ENCODE results near the gene DDX18. TPM values are rescaled to one million over a fixed set of nuclear protein-coding genes. Genes with fewer than 3 reads are reported as not detected.
A peak's percentile ranks its signal among the peaks of the same experiment; 100 is the strongest.

Gene DDX18
- polyA plus RNA-seq, 2 donors, result 13.7 to 22.0 TPM

DNA sequence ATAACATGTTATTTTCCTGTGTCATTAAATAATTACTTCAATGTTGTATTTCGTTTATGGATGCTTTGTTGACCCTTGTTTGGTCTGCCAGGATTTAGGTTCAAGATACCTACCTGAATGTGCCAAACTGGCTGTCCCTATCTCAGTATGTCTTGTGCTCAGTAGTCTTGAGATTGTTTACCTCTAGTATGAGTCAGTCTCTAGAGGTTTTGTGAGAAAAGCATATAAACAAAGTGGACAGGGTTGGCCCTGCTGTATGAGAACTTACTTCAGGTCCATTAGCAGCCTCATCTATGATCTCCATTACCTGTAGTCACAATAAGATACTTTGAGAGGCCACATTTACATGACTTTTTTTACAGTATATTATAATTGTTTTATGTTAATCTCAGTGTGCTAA, 17.8 kb downstream of the DDX18 start:
- 77 to 90% methylated on average over 1 of the region's 1 CpG for WGBS, 2 donors
- H3K36me3 ChIP-seq (ENCODE audit: control insufficient read depth in 2 of 2, insufficient read depth in 2 of 2, low read length in 1 of 2), result peaks cover 9 to 17% of the 10 kb centered on the region in 2 donors
- H3K4me3 ChIP-seq (ENCODE audit: low read depth in 1 of 2, low read length in 2 of 2), result no peak overlapping the region
- peaks cover 2 to 7% of the 10 kb centered on the region in 2 donors for H3K4me1 ChIP-seq (ENCODE audit: control insufficient read depth in 2 of 2, insufficient read depth in 2 of 2, low read length in 1 of 2)
- H3K27me3 ChIP-seq (ENCODE audit: control insufficient read depth in 1 of 2, insufficient read depth in 2 of 2, low read length in 2 of 2), result no peaks in the 10 kb centered on the region
- no peak overlapping the region for H3K27ac ChIP-seq (ENCODE audit: low read depth in 2 of 2, low read length in 1 of 2)
- H3K9me3 ChIP-seq (ENCODE audit: control insufficient read depth in 2 of 2, insufficient read depth in 1 of 2, low read depth in 1 of 2, low read length in 1 of 2), result no peaks in the 10 kb centered on the region

DNA sequence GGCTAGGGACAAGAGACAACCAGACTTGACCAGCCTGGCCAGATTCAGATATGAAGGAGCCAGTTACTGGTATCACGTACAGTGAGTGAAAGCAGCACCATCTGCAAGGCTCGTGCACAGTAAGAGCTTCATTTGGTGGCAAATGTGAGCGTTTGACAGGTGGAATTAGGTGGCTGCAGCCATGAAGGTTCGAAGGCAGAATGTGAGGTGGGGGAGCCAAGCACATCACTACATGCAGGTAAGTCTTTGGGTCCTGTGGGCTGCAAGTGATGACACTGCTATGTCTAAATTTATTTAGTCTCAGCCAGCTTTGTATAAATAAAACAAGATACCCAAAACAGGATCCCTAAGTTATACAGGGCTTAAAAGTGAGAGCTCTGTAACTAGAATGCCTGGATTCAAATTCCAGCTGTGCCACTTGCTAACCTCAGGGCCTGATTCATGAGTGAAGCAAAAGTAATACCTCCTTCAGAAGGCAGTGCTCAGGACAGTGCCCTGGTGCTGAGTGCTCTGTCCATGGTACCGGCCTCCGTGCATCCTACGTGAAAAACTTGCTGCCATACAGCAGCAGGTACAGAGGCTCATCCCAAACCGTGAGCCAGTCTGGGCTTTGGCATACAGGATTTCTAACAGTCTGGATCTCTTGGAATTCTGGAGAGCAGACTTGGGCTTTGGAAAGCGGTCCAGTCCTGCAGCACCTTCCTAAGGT, 18.6 kb downstream of the DDX18 start:
- H3K36me3 ChIP-seq (ENCODE audit: control insufficient read depth in 2 of 2, insufficient read depth in 2 of 2, low read length in 1 of 2), result peaks cover 9 to 17% of the 10 kb centered on the region in 2 donors
- no peaks in the 10 kb centered on the region for H3K27me3 ChIP-seq (ENCODE audit: control insufficient read depth in 1 of 2, insufficient read depth in 2 of 2, low read length in 2 of 2)
- H3K9me3 ChIP-seq (ENCODE audit: control insufficient read depth in 2 of 2, insufficient read depth in 1 of 2, low read depth in 1 of 2, low read length in 1 of 2), result no peaks in the 10 kb centered on the region
- H3K4me3 ChIP-seq (ENCODE audit: low read depth in 1 of 2, low read length in 2 of 2), result no peak overlapping the region
- 83 to 91% methylated on average over 9 of the region's 9 CpGs for WGBS, 2 donors
- no peak overlapping the region for H3K27ac ChIP-seq (ENCODE audit: low read depth in 2 of 2, low read length in 1 of 2)
- H3K4me1 ChIP-seq (ENCODE audit: control insufficient read depth in 2 of 2, insufficient read depth in 2 of 2, low read length in 1 of 2), result peaks cover 2 to 7% of the 10 kb centered on the region in 2 donors

DNA sequence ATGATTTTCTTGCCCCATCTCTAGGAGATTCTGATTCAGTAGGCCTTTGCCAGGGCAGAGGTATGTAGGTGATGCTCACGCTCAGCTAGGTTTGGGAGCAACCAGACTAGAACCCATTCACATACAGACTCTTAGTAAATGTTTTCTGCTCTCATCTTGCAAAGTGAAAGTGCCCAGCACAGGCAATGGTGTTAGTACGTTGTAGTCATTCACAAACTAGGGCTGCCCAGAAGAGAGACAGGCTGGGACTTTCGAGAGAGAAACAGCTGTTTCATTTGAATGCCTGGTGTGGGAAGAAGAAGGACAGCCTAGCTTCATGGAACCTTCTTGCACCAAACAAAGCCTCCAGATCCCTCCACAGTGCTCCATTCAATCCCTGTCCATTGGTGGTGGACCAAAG, 19.4 kb downstream of the DDX18 start:
- H3K36me3 ChIP-seq (ENCODE audit: control insufficient read depth in 2 of 2, insufficient read depth in 2 of 2, low read length in 1 of 2), result peaks cover 9 to 12% of the 10 kb centered on the region in 2 donors
- WGBS, 2 donors, result 76 to 83% methylated on average over 3 of the region's 3 CpGs
- H3K4me1 ChIP-seq (ENCODE audit: control insufficient read depth in 2 of 2, insufficient read depth in 2 of 2, low read length in 1 of 2), result peaks cover 2 to 7% of the 10 kb centered on the region in 2 donors

DNA sequence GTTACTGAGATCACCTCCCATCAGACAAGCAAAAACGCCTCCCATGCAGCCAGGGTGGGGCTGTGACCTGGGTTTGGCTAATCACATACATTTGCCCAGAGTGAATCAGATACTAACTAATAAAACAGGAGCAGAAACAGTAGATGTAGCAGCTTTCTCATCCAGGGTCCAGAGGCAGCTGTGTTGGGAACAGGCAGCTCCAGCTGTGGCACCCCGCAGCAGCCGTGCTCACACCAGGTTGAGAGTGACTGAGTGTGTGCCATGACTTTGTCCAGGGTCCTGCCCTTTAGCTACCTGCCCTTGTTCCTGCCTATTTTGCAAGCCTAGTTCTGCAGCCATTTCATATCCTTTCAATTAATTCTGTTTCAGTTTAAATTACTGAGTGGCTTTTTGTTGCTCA, 20.5 kb downstream of the DDX18 start:
- Histone ChIP-seq H3K4me1 (ENCODE audit: control insufficient read depth in 2 of 2, insufficient read depth in 2 of 2, low read length in 1 of 2) (peaks cover 2 to 7% of the 10 kb centered on the region in 2 donors), H3K27ac (ENCODE audit: low read depth in 2 of 2, low read length in 1 of 2) (no peak overlapping the region), H3K4me3 (ENCODE audit: low read depth in 1 of 2, low read length in 2 of 2) (no peak overlapping the region), H3K36me3 (ENCODE audit: control insufficient read depth in 2 of 2, insufficient read depth in 2 of 2, low read length in 1 of 2) (peaks cover 2 to 4% of the 10 kb centered on the region in 2 donors), H3K9me3 (ENCODE audit: control insufficient read depth in 2 of 2, insufficient read depth in 1 of 2, low read depth in 1 of 2, low read length in 1 of 2) (no peaks in the 10 kb centered on the region), H3K27me3 (ENCODE audit: control insufficient read depth in 1 of 2, insufficient read depth in 2 of 2, low read length in 2 of 2) (no peaks in the 10 kb centered on the region)
- 84 to 86% methylated on average over 3 of the region's 3 CpGs for WGBS, 2 donors

More for the DNA sequence above, 19.4 kb downstream of the DDX18 start:
- H3K27me3 ChIP-seq (ENCODE audit: control insufficient read depth in 1 of 2, insufficient read depth in 2 of 2, low read length in 2 of 2), result no peaks in the 10 kb centered on the region
- no peak overlapping the region for H3K27ac ChIP-seq (ENCODE audit: low read depth in 2 of 2, low read length in 1 of 2)
- H3K4me3 ChIP-seq (ENCODE audit: low read depth in 1 of 2, low read length in 2 of 2), result no peak overlapping the region
- H3K9me3 ChIP-seq (ENCODE audit: control insufficient read depth in 2 of 2, insufficient read depth in 1 of 2, low read depth in 1 of 2, low read length in 1 of 2), result no peaks in the 10 kb centered on the region

DNA sequence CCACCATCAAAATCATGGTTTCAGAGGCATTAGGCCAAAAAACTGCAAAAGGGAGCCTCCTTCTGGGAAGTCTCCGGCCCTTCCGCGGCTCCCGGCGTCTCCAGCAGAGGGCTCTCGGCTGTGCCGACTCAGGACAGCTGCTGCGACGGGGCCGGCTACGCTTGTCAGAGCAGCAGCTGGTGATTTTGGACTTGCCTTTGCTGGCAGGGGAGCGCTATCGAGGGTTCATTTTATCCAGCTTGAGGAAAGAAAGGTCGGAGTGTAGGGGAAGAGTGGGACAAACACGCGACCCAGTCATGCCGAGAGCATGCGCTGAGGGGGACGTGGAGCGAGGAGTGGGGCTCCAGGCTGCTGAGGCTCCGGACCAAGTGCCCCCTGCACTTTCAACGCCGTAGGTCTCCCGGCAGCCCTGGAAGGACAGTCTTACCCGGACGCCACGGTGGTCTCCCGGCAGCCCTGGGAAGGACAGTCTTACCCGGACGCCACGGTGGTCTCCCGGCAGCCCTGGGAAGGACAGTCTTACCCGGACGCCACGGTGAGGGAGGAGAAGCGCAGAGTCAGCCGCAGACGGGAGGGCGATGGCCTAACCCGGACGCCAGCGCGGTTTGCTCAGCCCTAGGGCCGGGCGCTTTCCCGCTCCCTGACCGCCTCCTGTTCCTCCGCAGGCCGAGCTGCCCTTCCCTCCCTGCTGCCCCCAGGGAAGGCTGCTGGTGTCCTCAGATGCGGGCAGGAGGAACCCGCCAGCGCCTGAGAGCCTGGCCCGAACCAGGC, 21.7 kb downstream of the DDX18 start:
- Histone ChIP-seq H3K36me3 (ENCODE audit: control insufficient read depth in 2 of 2, insufficient read depth in 2 of 2, low read length in 1 of 2) (peaks cover 2 to 4% of the 10 kb centered on the region in 2 donors), H3K27ac (ENCODE audit: low read depth in 2 of 2, low read length in 1 of 2) (peak overlapping the region in 1 of 2 donors; percentile 42), H3K27me3 (ENCODE audit: control insufficient read depth in 1 of 2, insufficient read depth in 2 of 2, low read length in 2 of 2) (no peaks in the 10 kb centered on the region), H3K4me3 (ENCODE audit: low read depth in 1 of 2, low read length in 2 of 2) (peak overlapping the region; percentile 18 to 40), H3K9me3 (ENCODE audit: control insufficient read depth in 2 of 2, insufficient read depth in 1 of 2, low read depth in 1 of 2, low read length in 1 of 2) (no peaks in the 10 kb centered on the region), H3K4me1 (ENCODE audit: control insufficient read depth in 2 of 2, insufficient read depth in 2 of 2, low read length in 1 of 2) (peaks cover 2 to 7% of the 10 kb centered on the region in 2 donors)
- WGBS, 2 donors, result 5 to 10% methylated on average over 48 to 53 of the region's 53 CpGs

DNA sequence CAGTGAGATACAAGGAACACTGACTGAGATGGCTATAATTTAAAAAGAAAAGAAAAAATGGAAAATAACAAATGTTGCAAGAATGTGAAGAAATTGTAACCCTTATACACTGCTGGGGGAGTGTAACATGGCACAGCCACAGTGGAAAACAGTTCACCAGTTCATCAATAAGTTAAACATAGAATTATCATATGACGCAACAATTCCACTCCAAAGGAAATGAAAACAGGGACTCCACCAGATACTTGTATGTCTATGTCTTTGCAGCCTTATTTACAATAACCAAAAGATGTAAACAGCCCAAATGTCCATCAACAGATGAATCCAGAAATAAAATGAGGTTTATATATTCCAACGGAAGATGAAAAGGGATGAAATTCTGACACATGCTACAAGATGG, 30.8 kb downstream of the DDX18 start:
- H3K27ac ChIP-seq (ENCODE audit: low read depth in 2 of 2, low read length in 1 of 2), result no peak overlapping the region
- no peaks in the 10 kb centered on the region for H3K9me3 ChIP-seq (ENCODE audit: control insufficient read depth in 2 of 2, insufficient read depth in 1 of 2, low read depth in 1 of 2, low read length in 1 of 2)
- no peaks in the 10 kb centered on the region for H3K36me3 ChIP-seq (ENCODE audit: control insufficient read depth in 2 of 2, insufficient read depth in 2 of 2, low read length in 1 of 2)
- 93 to 95% methylated on average over 2 of the region's 2 CpGs for WGBS, 2 donors
- no peaks in the 10 kb centered on the region for H3K27me3 ChIP-seq (ENCODE audit: control insufficient read depth in 1 of 2, insufficient read depth in 2 of 2, low read length in 2 of 2)
- H3K4me1 ChIP-seq (ENCODE audit: control insufficient read depth in 2 of 2, insufficient read depth in 2 of 2, low read length in 1 of 2), result no peaks in the 10 kb centered on the region
- H3K4me3 ChIP-seq (ENCODE audit: low read depth in 1 of 2, low read length in 2 of 2), result no peak overlapping the region

DNA sequence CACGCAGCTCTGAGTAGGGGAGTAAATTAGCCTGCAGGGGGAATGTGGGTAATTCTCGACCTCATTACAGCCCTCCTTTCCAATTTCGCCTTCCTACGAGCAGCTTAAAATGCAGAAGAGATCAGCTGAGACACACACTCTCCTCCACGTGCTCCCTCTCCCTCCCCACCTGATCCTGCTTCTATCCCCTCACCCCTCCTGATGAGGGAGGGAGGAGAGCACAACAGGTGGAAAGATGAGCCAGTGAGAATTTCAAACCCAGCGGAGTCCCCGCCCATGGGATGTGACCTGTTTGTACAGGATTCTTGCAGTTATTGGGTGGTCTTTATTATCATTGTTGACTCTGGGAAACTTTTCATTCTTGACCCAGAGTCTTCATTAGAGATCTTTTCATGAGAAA, 35.5 kb downstream of the DDX18 start:
- Histone ChIP-seq H3K4me3 (ENCODE audit: low read depth in 1 of 2, low read length in 2 of 2) (no peak overlapping the region), H3K9me3 (ENCODE audit: control insufficient read depth in 2 of 2, insufficient read depth in 1 of 2, low read depth in 1 of 2, low read length in 1 of 2) (no peaks in the 10 kb centered on the region), H3K27me3 (ENCODE audit: control insufficient read depth in 1 of 2, insufficient read depth in 2 of 2, low read length in 2 of 2) (no peaks in the 10 kb centered on the region), H3K27ac (ENCODE audit: low read depth in 2 of 2, low read length in 1 of 2) (no peak overlapping the region), H3K4me1 (ENCODE audit: control insufficient read depth in 2 of 2, insufficient read depth in 2 of 2, low read length in 1 of 2) (no peaks in the 10 kb centered on the region), H3K36me3 (ENCODE audit: control insufficient read depth in 2 of 2, insufficient read depth in 2 of 2, low read length in 1 of 2) (no peaks in the 10 kb centered on the region)
- WGBS, 2 donors, result 10 to 11% methylated on average over 7 of the region's 7 CpGs

DNA sequence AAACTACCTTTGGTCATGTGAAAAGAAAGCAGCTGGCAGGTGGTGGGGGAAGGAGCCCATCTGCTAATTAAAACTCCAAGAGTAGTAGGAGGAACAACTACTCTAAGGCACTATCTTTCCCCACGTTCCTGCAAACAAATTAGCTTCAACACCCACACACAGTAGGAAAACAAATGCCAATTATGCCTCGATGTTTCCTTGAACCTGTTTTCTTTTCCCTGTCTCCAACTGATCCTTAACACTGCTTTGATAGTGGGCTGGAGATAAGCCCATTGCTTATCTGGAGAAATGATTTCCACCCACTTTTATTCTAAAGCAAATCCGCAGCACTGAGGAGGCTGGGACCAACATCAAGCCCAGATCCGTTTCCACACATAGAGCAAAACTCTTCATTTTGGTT, 36.0 kb downstream of the DDX18 start:
- no peaks in the 10 kb centered on the region for H3K27me3 ChIP-seq (ENCODE audit: control insufficient read depth in 1 of 2, insufficient read depth in 2 of 2, low read length in 2 of 2)
- no peaks in the 10 kb centered on the region for H3K4me1 ChIP-seq (ENCODE audit: control insufficient read depth in 2 of 2, insufficient read depth in 2 of 2, low read length in 1 of 2)
- H3K9me3 ChIP-seq (ENCODE audit: control insufficient read depth in 2 of 2, insufficient read depth in 1 of 2, low read depth in 1 of 2, low read length in 1 of 2), result no peaks in the 10 kb centered on the region
- H3K27ac ChIP-seq (ENCODE audit: low read depth in 2 of 2, low read length in 1 of 2), result no peak overlapping the region
- H3K4me3 ChIP-seq (ENCODE audit: low read depth in 1 of 2, low read length in 2 of 2), result no peak overlapping the region
- H3K36me3 ChIP-seq (ENCODE audit: control insufficient read depth in 2 of 2, insufficient read depth in 2 of 2, low read length in 1 of 2), result no peaks in the 10 kb centered on the region
- WGBS, 2 donors, result 5 to 9% methylated on average over 4 of the region's 4 CpGs

DNA sequence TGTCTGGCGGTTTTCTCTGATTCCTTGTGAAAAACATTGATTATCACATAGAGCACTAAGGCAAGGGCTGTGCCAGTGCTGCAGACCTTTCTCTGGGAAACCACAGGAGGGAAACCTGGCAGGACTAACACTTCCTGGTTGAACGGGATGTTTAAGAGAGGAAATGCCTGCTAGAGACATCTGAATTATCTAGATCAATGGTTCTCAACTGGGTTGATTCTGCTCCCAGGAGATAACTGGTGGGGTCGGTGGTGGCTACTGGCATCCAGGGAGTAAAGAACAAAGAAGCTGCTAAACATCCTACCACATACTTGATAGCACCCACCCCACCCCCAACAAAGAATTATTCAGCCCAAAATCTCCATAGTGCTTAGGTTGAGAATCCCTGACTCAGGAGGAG, 37.5 kb downstream of the DDX18 start:
- H3K4me1 ChIP-seq (ENCODE audit: control insufficient read depth in 2 of 2, insufficient read depth in 2 of 2, low read length in 1 of 2), result no peaks in the 10 kb centered on the region
- H3K4me3 ChIP-seq (ENCODE audit: low read depth in 1 of 2, low read length in 2 of 2), result no peak overlapping the region
- no peaks in the 10 kb centered on the region for H3K36me3 ChIP-seq (ENCODE audit: control insufficient read depth in 2 of 2, insufficient read depth in 2 of 2, low read length in 1 of 2)
- no peaks in the 10 kb centered on the region for H3K9me3 ChIP-seq (ENCODE audit: control insufficient read depth in 2 of 2, insufficient read depth in 1 of 2, low read depth in 1 of 2, low read length in 1 of 2)
- H3K27me3 ChIP-seq (ENCODE audit: control insufficient read depth in 1 of 2, insufficient read depth in 2 of 2, low read length in 2 of 2), result no peaks in the 10 kb centered on the region
- WGBS, 2 donors, result 34 to 36% methylated on average over 3 of the region's 3 CpGs
- H3K27ac ChIP-seq (ENCODE audit: low read depth in 2 of 2, low read length in 1 of 2), result no peak overlapping the region
